Left ventricle myocardium inferior (tissue), 1 donor: ENCODE measurements around the gene BNIP3. TPM values are rescaled to one million over a fixed set of nuclear protein-coding genes. Genes with fewer than 3 reads are reported as not detected.

Source experiments
- DNase-seq: peaks from one replicate; pipeline ENCODE4 v3.0.0-alpha.2; 2020
- H3K27ac ChIP-seq: fragments of 200-600 bp; replicated peaks from 2 replicates; pipeline ENCODE4 v1.8.0; 2021
- H3K27me3 ChIP-seq: fragments of 200-600 bp; 2 replicates; pipeline ENCODE4 v1.8.0; 2021; ENCODE audit warnings: low read depth
- H3K36me3 ChIP-seq: fragments of 200-600 bp; 2 replicates; pipeline ENCODE4 v1.8.0; 2021
- H3K4me1 ChIP-seq: fragments of 200-600 bp; 2 replicates; pipeline ENCODE4 v1.8.0; 2021
- H3K4me3 ChIP-seq: fragments of 200-600 bp; 2 replicates; pipeline ENCODE4 v1.8.0; 2021; ENCODE audit warnings: mild to moderate bottlenecking, moderate library complexity
- H3K9me3 ChIP-seq: fragments of 200-600 bp; replicated peaks from 2 replicates; pipeline ENCODE4 v1.8.0; 2021
- CTCF ChIP-seq: fragments of 200-600 bp; IDR thresholded peaks from 2 replicates; pipeline ENCODE4 v1.8.0; 2021; ENCODE audit warnings: antibody characterized with exemption, mild to moderate bottlenecking, borderline replicate concordance
- intact Hi-C: fragments of 100-400 bp; cut with micrococcal nuclease; formaldehyde crosslinking; loops from one replicate; pipeline ENCODE4 v1.11.0; 2022
- total RNA-seq: library from RNA; stranded (reverse); fragmentation: NEBNext Ultra II Directional; extraction: Animal tissue kit (Norgen Biotek cat#: 25700); gene quantifications from one replicate; pipeline ENCODE4 v1.2.1, GENCODE V29; 2021
- donor health status: DM: no; HTN: yes; CAD: no; lungs with severe emphysema.

BNIP3 gene
- total RNA-seq, 1 donor from 2014 or later = 161 TPM

GRCh38 chr10:131971591-131971990 lies 10.1 kb downstream of the BNIP3 start:
- intact Hi-C loops = loop anchor here (10.0 kb wide), 1 partner anchor 77 kb away; no protein-coding TSS in a partner anchor
- no peak for TF ChIP-seq CTCF
- no peaks in the 10 kb centered on the region for H3K27me3 ChIP-seq
- DNase-seq = no peak
- H3K27ac ChIP-seq = peak overlapping the region; percentile 79
- H3K9me3 ChIP-seq = no peaks in the 10 kb centered on the region
- H3K36me3 ChIP-seq = peaks cover 45% of the 10 kb centered on the region
- H3K4me3 ChIP-seq = no peak overlapping the region
- peaks cover 49% of the 10 kb centered on the region for H3K4me1 ChIP-seq

GRCh38 chr10:131970946-131971345 lies 10.8 kb downstream of the BNIP3 start:
- no peak overlapping the region for H3K4me3 ChIP-seq
- peaks cover 43% of the 10 kb centered on the region for H3K4me1 ChIP-seq
- DNase-seq = no peak
- no peaks in the 10 kb centered on the region for H3K27me3 ChIP-seq
- intact Hi-C loops = loop anchor here (10.0 kb wide), 1 partner anchor 76 kb away; no protein-coding TSS in a partner anchor
- H3K36me3 ChIP-seq = peaks cover 51% of the 10 kb centered on the region
- no peak overlapping the region for H3K27ac ChIP-seq
- no peaks in the 10 kb centered on the region for H3K9me3 ChIP-seq
- TF ChIP-seq CTCF = no peak

DNA sequence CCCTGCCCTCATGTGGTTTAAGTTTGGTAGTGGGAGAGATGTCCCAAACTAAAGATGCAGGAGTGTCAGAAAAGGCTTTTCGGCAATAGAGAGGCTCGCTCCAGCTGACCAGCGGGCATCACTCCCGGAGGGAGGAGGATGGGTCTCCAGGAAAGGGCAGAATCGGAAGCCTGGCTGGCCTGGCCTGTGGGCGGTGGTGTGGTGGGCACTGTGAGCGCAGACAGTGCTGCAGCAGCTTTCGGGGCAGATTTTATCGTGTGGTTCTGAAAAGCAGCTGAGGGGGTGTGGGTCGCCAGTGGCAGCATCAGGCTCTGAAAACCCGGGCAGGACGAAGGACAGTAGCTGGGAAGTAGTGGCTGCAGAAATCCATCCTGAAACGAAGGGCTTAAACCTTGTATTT lies 12.8 kb downstream of the BNIP3 start:
- Histone ChIP-seq H3K27me3 (no peaks in the 10 kb centered on the region), H3K4me1 (peaks cover 23% of the 10 kb centered on the region), H3K36me3 (peaks cover 62% of the 10 kb centered on the region), H3K4me3 (no peak overlapping the region), H3K27ac (no peak overlapping the region), H3K9me3 (no peaks in the 10 kb centered on the region)
- intact Hi-C loops = no loop called here
- DNase-seq = no peak
- no peak for TF ChIP-seq CTCF

DNA sequence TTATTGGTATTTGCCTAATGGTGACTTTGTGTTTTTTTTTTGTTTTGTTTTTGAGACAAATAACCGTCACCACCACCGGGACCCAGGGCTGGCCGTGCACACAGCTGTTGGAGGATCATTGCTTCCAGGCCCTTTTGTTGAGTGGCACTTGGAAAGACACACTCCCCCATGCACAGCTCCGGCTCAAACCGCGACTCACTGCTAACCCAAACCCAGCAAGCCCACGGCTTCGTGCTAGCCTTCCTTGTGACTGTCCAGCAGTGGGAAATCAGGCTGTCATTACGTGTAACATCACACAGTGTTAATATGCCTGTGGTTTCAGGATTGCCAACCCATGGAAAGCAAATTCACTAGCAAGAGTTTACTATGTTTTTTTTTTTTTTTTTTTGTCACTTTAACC lies 17.4 kb downstream of the BNIP3 start:
- no peak for TF ChIP-seq CTCF
- H3K36me3 ChIP-seq = peaks cover 50% of the 10 kb centered on the region
- intact Hi-C loops = no loop called here
- no peak overlapping the region for H3K4me3 ChIP-seq
- H3K9me3 ChIP-seq = no peaks in the 10 kb centered on the region
- DNase-seq = no peak
- H3K27me3 ChIP-seq = no peaks in the 10 kb centered on the region
- H3K4me1 ChIP-seq = no peaks in the 10 kb centered on the region
- H3K27ac ChIP-seq = no peak overlapping the region

GRCh38 chr10:131963811-131964210 lies 17.9 kb downstream of the BNIP3 start:
- DNase-seq = no peak
- Histone ChIP-seq H3K36me3 (peaks cover 45% of the 10 kb centered on the region), H3K9me3 (no peaks in the 10 kb centered on the region), H3K27me3 (no peaks in the 10 kb centered on the region), H3K27ac (no peak overlapping the region), H3K4me3 (no peak overlapping the region), H3K4me1 (no peaks in the 10 kb centered on the region)
- TF ChIP-seq CTCF = no peak
- intact Hi-C loops = no loop called here

GRCh38 chr10:131963350-131963749 lies 18.4 kb downstream of the BNIP3 start:
- H3K9me3 ChIP-seq = no peaks in the 10 kb centered on the region
- H3K4me3 ChIP-seq = no peak overlapping the region
- no peaks in the 10 kb centered on the region for H3K4me1 ChIP-seq
- no peak overlapping the region for H3K27ac ChIP-seq
- H3K27me3 ChIP-seq = no peaks in the 10 kb centered on the region
- intact Hi-C loops = no loop called here
- no peak for DNase-seq
- no peak for TF ChIP-seq CTCF
- peaks cover 41% of the 10 kb centered on the region for H3K36me3 ChIP-seq
